ENCODE measurements around the gene C1orf35. TPM values are rescaled to one million over a fixed set of nuclear protein-coding genes. Genes with fewer than 3 reads are reported as not detected.

The C1orf35 gene
- total RNA-seq, 1 experiment from 2014 or later, result 31.0 TPM

GRCh38 chr1:228100822-228101613 lies 2.1 kb downstream of the C1orf35 start:
- no peak overlapping the region for H3K27ac Mint-ChIP-seq
- TF ChIP-seq CTCF (conservative IDR thresholded peaks at IDR 0.05), result no peak

More at GRCh38 chr1:228100822-228101613, 2.1 kb downstream of the C1orf35 start:
- H4K8ac ChIP-seq (replicated peaks; ENCODE audit: insufficient read length, low read depth, low read length), result no peak overlapping the region
- peaks cover 3% of the 10 kb centered on the region; the same call in 1 of the 2 replicates for H3K27me3 Mint-ChIP-seq (ENCODE audit: low read depth)
- H2AK5ac ChIP-seq (ENCODE audit: insufficient read length, low read length), result no peak overlapping the region
- peaks cover 5% of the 10 kb centered on the region; the same call in 1 of the 2 replicates for H3K79me2 ChIP-seq (ENCODE audit: insufficient read depth, low read length)
- WGBS (ENCODE audit: extremely low coverage, insufficient read length, low lambda C conversion rate), result no CpG with 5 or more reads among the region's 12 CpGs
- H3K79me1 ChIP-seq (ENCODE audit: insufficient read depth, low read depth, low read length, poor library complexity, severe bottlenecking), result no peaks in the 10 kb centered on the region
- no peak overlapping the region for H3K56ac ChIP-seq (ENCODE audit: insufficient read length, low read depth, low read length)
- H3K27ac ChIP-seq (ENCODE audit: insufficient read length, low read depth, low read length), result no peak overlapping the region
- peaks cover 11 to 12% of the 10 kb centered on the region in 2 experiments for H3K4me1 Mint-ChIP-seq
- H3K9ac ChIP-seq (ENCODE audit: extremely low read depth, insufficient read length, low read length), result no peak overlapping the region
- H3K23me2 ChIP-seq (ENCODE audit: insufficient read length, low read depth, low read length, poor library complexity, severe bottlenecking), result peaks cover 5% of the 10 kb centered on the region
- H3K23ac ChIP-seq (ENCODE audit: insufficient read length, low read depth, low read length), result no peak overlapping the region
- H2BK15ac ChIP-seq (ENCODE audit: low read depth, low read length), result no peak overlapping the region
- no peak overlapping the region for H2BK12ac ChIP-seq (ENCODE audit: insufficient read length, low read depth, low read length)
- no peak overlapping the region for H2BK120ac ChIP-seq (ENCODE audit: low read depth, low read length, poor library complexity, severe bottlenecking)
- no peak overlapping the region for H3K14ac ChIP-seq (ENCODE audit: insufficient read depth, low read length)
- peak overlapping the region; percentile 82 to 95 for H3K4me3 Mint-ChIP-seq
- H2BK20ac ChIP-seq (ENCODE audit: low read depth, low read length, poor library complexity, severe bottlenecking), result no peak overlapping the region
- H4K91ac ChIP-seq (ENCODE audit: insufficient read length, low read depth, low read length), result no peak overlapping the region
- no peak overlapping the region for H3K18ac ChIP-seq (ENCODE audit: insufficient read length, low read depth, low read length)
- H3K4ac ChIP-seq (ENCODE audit: low read depth, low read length), result no peak overlapping the region
- H3K4me2 ChIP-seq (ENCODE audit: insufficient read depth, insufficient read length, low read length), result no peak overlapping the region
- no peak overlapping the region for H3T11ph ChIP-seq (ENCODE audit: low read length)
- no peaks in the 10 kb centered on the region for H3K4me1 ChIP-seq (ENCODE audit: insufficient read depth, low read length)
- H2AFZ ChIP-seq (ENCODE audit: low read length), result no peak overlapping the region
- H3K36me3 Mint-ChIP-seq (ENCODE audit: insufficient read depth in 1 of 3, low read depth in 3 of 3), result peaks cover 24 to 53% (median 42%) of the 10 kb centered on the region in 3 experiments; a peak in 6 of 7 replicates
- H3K27me3 ChIP-seq (ENCODE audit: insufficient read depth, low read length), result no peaks in the 10 kb centered on the region
- no peak overlapping the region for H2BK5ac ChIP-seq (ENCODE audit: insufficient read length, low read length)
- H3K9me3 ChIP-seq (ENCODE audit: control insufficient read depth, low read depth, low read length), result no peaks in the 10 kb centered on the region
- H3K9me3 Mint-ChIP-seq, result no peaks in the 10 kb centered on the region
- no peak overlapping the region for H4K5ac ChIP-seq (ENCODE audit: insufficient read length, low read depth, low read length)
- no peaks in the 10 kb centered on the region for H4K20me1 ChIP-seq (ENCODE audit: control insufficient read depth, insufficient read depth, insufficient read length)
- no peak for DNase-seq
